ENCODE data around the gene RPL35. TPM values are rescaled to one million over a fixed set of nuclear protein-coding genes. Genes with fewer than 3 reads are reported as not detected.

The RPL35 gene
- total and polyA plus RNA-seq, 12 donors = 598 to 3,743 (median 714) TPM

DNA sequence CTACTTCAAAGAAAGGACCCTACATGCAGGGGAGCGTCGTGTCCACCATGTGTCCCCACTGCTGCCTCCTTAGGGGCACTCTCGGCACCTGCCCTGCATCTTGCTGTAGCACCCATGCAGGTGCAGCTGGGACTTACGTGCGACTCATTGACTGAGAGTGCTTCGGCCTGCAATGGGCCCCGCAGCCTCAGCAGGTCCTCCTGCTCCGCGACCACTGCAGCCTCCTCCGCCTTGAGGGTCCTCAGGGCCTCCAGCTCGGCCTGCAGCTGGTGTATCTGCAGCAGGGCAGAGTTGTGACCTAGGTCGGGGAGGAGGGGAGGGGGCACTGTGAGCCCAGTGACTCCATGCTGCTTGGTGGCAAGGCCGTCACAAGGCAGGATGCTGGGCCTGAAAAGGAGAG, 27.2 kb upstream of the RPL35 start:
- Histone ChIP-seq H3K27ac (no peak overlapping the region), H3K27me3 (no peaks in the 10 kb centered on the region), H3K4me1 (no peaks in the 10 kb centered on the region), H3K36me3 (peaks cover 4 to 100% (median 68%) of the 10 kb centered on the region in 9 donors), H3K4me3 (no peak overlapping the region), H3K9me3 (no peaks in the 10 kb centered on the region)
- no peak for TF ChIP-seq CTCF (IDR thresholded peaks at IDR 0.05)
- ATAC-seq (no peak), DNase-seq (no peak)
- intact Hi-C loops (cut with DNase I) = no loop called here
- 95 to 98% methylated on average over 13 of the region's 13 CpGs for WGBS, 2 donors

DNA sequence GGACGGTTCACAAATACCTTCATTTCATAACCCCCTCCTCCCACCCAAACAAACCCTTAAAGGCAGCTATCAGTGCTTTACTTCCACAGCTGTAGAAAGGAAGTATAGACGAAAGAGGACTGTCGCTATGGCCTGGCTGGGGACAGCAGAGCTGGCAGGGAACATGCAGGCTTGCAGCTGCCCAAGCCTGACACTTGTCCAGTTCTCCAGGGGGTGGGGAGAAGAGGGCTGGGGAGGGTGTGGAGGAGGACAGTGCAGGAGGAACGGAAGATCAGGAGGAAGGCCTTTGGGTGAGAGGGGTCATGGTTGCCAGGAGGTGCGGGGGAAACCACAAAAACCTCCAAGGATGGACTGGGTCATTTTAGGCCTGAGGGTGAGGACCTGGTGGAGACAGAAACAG, 26.1 kb upstream of the RPL35 start:
- Histone ChIP-seq H3K4me3 (no peak overlapping the region), H3K27me3 (no peaks in the 10 kb centered on the region), H3K9me3 (no peaks in the 10 kb centered on the region), H3K4me1 (no peaks in the 10 kb centered on the region), H3K27ac (no peak overlapping the region), H3K36me3 (peaks cover 4 to 100% (median 69%) of the 10 kb centered on the region in 9 donors)
- DNase-seq (no peak), ATAC-seq (no peak)
- WGBS, 2 donors = 85 to 91% methylated on average over 5 of the region's 5 CpGs
- TF ChIP-seq CTCF (IDR thresholded peaks at IDR 0.05) = no peak
- intact Hi-C loops (cut with DNase I) = no loop called here

- 85 to 90% methylated on average over 17 of the region's 17 CpGs for WGBS, 2 donors
- TF ChIP-seq CTCF (IDR thresholded peaks at IDR 0.05) = no peak
- peak in 3 of 8 donors; percentile 12 to 38 (median 35) for ATAC-seq
- peaks cover 4 to 100% (median 64%) of the 10 kb centered on the region in 9 donors for H3K36me3 ChIP-seq
- H3K4me1 ChIP-seq = no peaks in the 10 kb centered on the region
- no peak overlapping the region for H3K4me3 ChIP-seq
- H3K9me3 ChIP-seq = no peaks in the 10 kb centered on the region
- H3K27me3 ChIP-seq = no peaks in the 10 kb centered on the region
- intact Hi-C loops (cut with DNase I) = no loop called here
- H3K27ac ChIP-seq = no peak overlapping the region
- no peak for DNase-seq
Measured at GRCh38 chr9:124886866-124887492, 25.2 kb upstream of the RPL35 start.

GRCh38 chr9:124886461-124886860, 24.7 kb upstream of the RPL35 start:
- Histone ChIP-seq H3K36me3 (peaks cover 4 to 100% (median 67%) of the 10 kb centered on the region in 9 donors), H3K4me1 (no peaks in the 10 kb centered on the region), H3K9me3 (no peaks in the 10 kb centered on the region), H3K27me3 (no peaks in the 10 kb centered on the region), H3K4me3 (no peak overlapping the region), H3K27ac (no peak overlapping the region)
- no peak for TF ChIP-seq CTCF (IDR thresholded peaks at IDR 0.05)
- intact Hi-C loops (cut with DNase I) = no loop called here
- ATAC-seq (peak in 1 of 8 donors; percentile 20), DNase-seq (no peak)
- 86 to 87% methylated on average over 10 of the region's 10 CpGs for WGBS, 2 donors

All from heart right ventricle (tissue), 16 donors.